ENCODE measurements around the gene RBSN.

RBSN gene

GRCh38 chr3:15063656-15064286 is 35.2 kb downstream of the RBSN start:
- DNase-seq (ENCODE audit: extremely low read depth in 1 of 2, low read depth in 1 of 2), result no peak

- DNase-seq (ENCODE audit: extremely low read depth in 1 of 2, low read depth in 1 of 2), result no peak
Measured at GRCh38 chr3:15063238-15063637, 35.7 kb downstream of the RBSN start.

- no peak for DNase-seq (ENCODE audit: extremely low read depth in 1 of 2, low read depth in 1 of 2)
Measured at GRCh38 chr3:15060029-15060428, 38.9 kb downstream of the RBSN start.

GRCh38 chr3:15056676-15057404 is 42.1 kb downstream of the RBSN start:
- no peak for DNase-seq (ENCODE audit: extremely low read depth in 1 of 2, low read depth in 1 of 2)

- peak; percentile 41 to 67 for DNase-seq (ENCODE audit: extremely low read depth in 1 of 2, low read depth in 1 of 2)
Measured at GRCh38 chr3:15055019-15055557, 43.9 kb downstream of the RBSN start.

- DNase-seq (ENCODE audit: extremely low read depth in 1 of 2, low read depth in 1 of 2), result no peak
Measured at GRCh38 chr3:15053541-15053940, 45.4 kb downstream of the RBSN start.

- no peak for DNase-seq (ENCODE audit: extremely low read depth in 1 of 2, low read depth in 1 of 2)
Measured at GRCh38 chr3:15052335-15053242, 46.4 kb downstream of the RBSN start.

GRCh38 chr3:15051531-15051930 is 47.4 kb downstream of the RBSN start:
- DNase-seq (ENCODE audit: extremely low read depth in 1 of 2, low read depth in 1 of 2), result peak in 1 of 2 donors; percentile 37

GRCh38 chr3:15050405-15051092 is 48.4 kb downstream of the RBSN start:
- DNase-seq (ENCODE audit: extremely low read depth in 1 of 2, low read depth in 1 of 2), result no peak

GRCh38 chr3:15049584-15049983 is 49.4 kb downstream of the RBSN start:
- DNase-seq (ENCODE audit: extremely low read depth in 1 of 2, low read depth in 1 of 2), result no peak

GRCh38 chr3:15045667-15046066 is 53.3 kb downstream of the RBSN start:
- DNase-seq (ENCODE audit: extremely low read depth in 1 of 2, low read depth in 1 of 2), result no peak

- no peak for DNase-seq (ENCODE audit: extremely low read depth in 1 of 2, low read depth in 1 of 2)
Measured at GRCh38 chr3:15044326-15044725, 54.6 kb downstream of the RBSN start.

- no peak for DNase-seq (ENCODE audit: extremely low read depth in 1 of 2, low read depth in 1 of 2)
Measured at GRCh38 chr3:15043408-15044171, 55.4 kb downstream of the RBSN start.

- DNase-seq (ENCODE audit: extremely low read depth in 1 of 2, low read depth in 1 of 2), result no peak
Measured at GRCh38 chr3:15042936-15043335, 56.0 kb downstream of the RBSN start.

- no peak for DNase-seq (ENCODE audit: extremely low read depth in 1 of 2, low read depth in 1 of 2)
Measured at GRCh38 chr3:15041950-15042349, 57.0 kb downstream of the RBSN start.

GRCh38 chr3:15040844-15041243 is 58.1 kb downstream of the RBSN start:
- no peak for DNase-seq (ENCODE audit: extremely low read depth in 1 of 2, low read depth in 1 of 2)

- no peak for DNase-seq (ENCODE audit: extremely low read depth in 1 of 2, low read depth in 1 of 2)
Measured at GRCh38 chr3:15038306-15038705, 60.6 kb downstream of the RBSN start.

GRCh38 chr3:15033103-15033502 is 65.8 kb downstream of the RBSN start:
- no peak for DNase-seq (ENCODE audit: extremely low read depth in 1 of 2, low read depth in 1 of 2)

GRCh38 chr3:15032650-15033049 is 66.3 kb downstream of the RBSN start:
- no peak for DNase-seq (ENCODE audit: extremely low read depth in 1 of 2, low read depth in 1 of 2)

GRCh38 chr3:15029625-15030024 is 69.3 kb downstream of the RBSN start:
- no peak for DNase-seq (ENCODE audit: extremely low read depth in 1 of 2, low read depth in 1 of 2)

Measured in stimulated activated CD8-positive, alpha-beta memory T cell treated with anti-CD3 and anti-CD28 coated beads, Interleukin-7, amount 100 ng/mL, for 48 hours (primary cell).